Nephron (organoid): ENCODE measurements around the gene RSPO3.

ENCODE experiments used
- H3K27ac Mint-ChIP-seq, 3 experiments: 2 replicates each; pipeline ENCODE4 v1.8.0; 2020; ENCODE audit warnings: mixed read lengths in 3 of 3, mild to moderate bottlenecking in 2 of 3, moderate library complexity in 1 of 3
- H3K27me3 Mint-ChIP-seq: 2 replicates; pipeline ENCODE4 v1.8.0; 2021; ENCODE audit warnings: low read depth, mild to moderate bottlenecking, moderate library complexity, mixed read lengths
- H3K36me3 Mint-ChIP-seq: 2 replicates; pipeline ENCODE4 v1.8.0; 2020; ENCODE audit warnings: low read depth, mixed read lengths
- H3K4me1 Mint-ChIP-seq: 2 replicates; pipeline ENCODE4 v1.8.0; 2020; ENCODE audit warnings: mixed read lengths
- H3K4me3 Mint-ChIP-seq, 3 experiments: 2 replicates each; pipeline ENCODE4 v1.8.0; 2020; ENCODE audit warnings: mild to moderate bottlenecking in 3 of 3, mixed read lengths in 3 of 3, moderate library complexity in 2 of 3
- H3K9me3 Mint-ChIP-seq: 2 replicates; pipeline ENCODE4 v1.8.0; 2020; ENCODE audit warnings: mixed read lengths
- CTCF ChIP-seq, 3 experiments: fragments of 200-600 bp; sonication (generic); IDR thresholded peaks; one replicate each; pipeline ENCODE4 v1.5.0; 2021; ENCODE audit warnings: antibody characterized with exemption in 3 of 3; ENCODE audit not compliant: unreplicated experiment in 3 of 3

Gene RSPO3

GRCh38 chr6:127128066-127128465, 9.6 kb downstream of the RSPO3 start:
- Mint-ChIP-seq H3K27ac (no peak overlapping the region), H3K36me3 (peaks cover 4% of the 10 kb centered on the region), H3K4me3 (peak overlapping the region in 2 of 3 experiments; percentile 47 to 64), H3K4me1 (peaks cover 35% of the 10 kb centered on the region), H3K9me3 (no peaks in the 10 kb centered on the region), H3K27me3 (no peaks in the 10 kb centered on the region)
- TF ChIP-seq CTCF (IDR thresholded peaks at IDR 0.05; ENCODE audit: unreplicated experiment in 3 of 3): no peak

- no peak for TF ChIP-seq CTCF (IDR thresholded peaks at IDR 0.05; ENCODE audit: unreplicated experiment in 3 of 3)
- Mint-ChIP-seq H3K27me3 (no peaks in the 10 kb centered on the region), H3K4me3 (peak overlapping the region in 1 of 3 experiments; percentile 24), H3K36me3 (peaks cover 4% of the 10 kb centered on the region), H3K9me3 (no peaks in the 10 kb centered on the region), H3K4me1 (peaks cover 35% of the 10 kb centered on the region), H3K27ac (peak overlapping the region in 1 of 3 experiments; percentile 36)
Measured at GRCh38 chr6:127129251-127129650, 10.8 kb downstream of the RSPO3 start.

GRCh38 chr6:127131275-127131674, 12.8 kb downstream of the RSPO3 start:
- Mint-ChIP-seq H3K27ac (peak overlapping the region in 2 of 3 experiments; percentile 19 to 23), H3K9me3 (no peaks in the 10 kb centered on the region), H3K36me3 (peaks cover 8% of the 10 kb centered on the region), H3K4me1 (peaks cover 31% of the 10 kb centered on the region), H3K4me3 (peak overlapping the region in 1 of 3 experiments; percentile 18), H3K27me3 (no peaks in the 10 kb centered on the region)
- no peak for TF ChIP-seq CTCF (IDR thresholded peaks at IDR 0.05; ENCODE audit: unreplicated experiment in 3 of 3)

- Mint-ChIP-seq H3K4me1 (peaks cover 31% of the 10 kb centered on the region), H3K27me3 (no peaks in the 10 kb centered on the region), H3K27ac (peak overlapping the region; percentile 13 to 51 (median 23)), H3K9me3 (no peaks in the 10 kb centered on the region), H3K4me3 (peak overlapping the region in 2 of 3 experiments; percentile 15 to 22), H3K36me3 (peaks cover 8% of the 10 kb centered on the region)
- no peak for TF ChIP-seq CTCF (IDR thresholded peaks at IDR 0.05; ENCODE audit: unreplicated experiment in 3 of 3)
Measured at GRCh38 chr6:127131772-127132376, 13.4 kb downstream of the RSPO3 start.

- peaks cover 25% of the 10 kb centered on the region for H3K4me1 Mint-ChIP-seq
- H3K36me3 Mint-ChIP-seq: peaks cover 4% of the 10 kb centered on the region
- no peak overlapping the region for H3K4me3 Mint-ChIP-seq
- H3K9me3 Mint-ChIP-seq: no peaks in the 10 kb centered on the region
- no peaks in the 10 kb centered on the region for H3K27me3 Mint-ChIP-seq
- TF ChIP-seq CTCF (IDR thresholded peaks at IDR 0.05; ENCODE audit: unreplicated experiment in 3 of 3): no peak
- no peak overlapping the region for H3K27ac Mint-ChIP-seq
Measured at GRCh38 chr6:127134136-127134535, 15.7 kb downstream of the RSPO3 start.

DNA sequence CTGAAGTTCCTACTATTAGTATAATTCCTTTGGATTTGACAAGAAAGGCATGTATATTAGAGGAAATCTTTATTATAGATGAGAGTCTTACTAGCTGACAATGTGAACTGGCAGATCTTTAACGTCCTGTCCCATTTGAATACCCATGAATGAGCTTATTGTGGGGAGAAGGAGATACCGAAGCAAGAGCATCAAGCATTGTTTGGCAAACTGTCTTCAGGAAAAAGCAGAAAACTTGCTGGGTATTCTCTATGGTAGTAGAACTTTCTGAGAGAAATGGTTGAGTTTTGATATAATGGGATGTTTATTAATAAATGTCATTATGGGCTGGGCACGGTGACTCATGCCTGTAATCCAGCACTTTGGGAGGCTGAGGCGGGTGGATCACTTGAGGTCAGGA, 18.3 kb downstream of the RSPO3 start:
- H3K36me3 Mint-ChIP-seq: peaks cover 4% of the 10 kb centered on the region
- H3K4me1 Mint-ChIP-seq: peaks cover 17% of the 10 kb centered on the region
- H3K4me3 Mint-ChIP-seq: no peak overlapping the region
- H3K27ac Mint-ChIP-seq: no peak overlapping the region
- no peaks in the 10 kb centered on the region for H3K27me3 Mint-ChIP-seq
- H3K9me3 Mint-ChIP-seq: no peaks in the 10 kb centered on the region
- TF ChIP-seq CTCF (IDR thresholded peaks at IDR 0.05; ENCODE audit: unreplicated experiment in 3 of 3): no peak
